SK-N-SH treated with all-trans-retinoic acid at 6 μM for 48 hours (cell line): ENCODE measurements around the gene DFFB.

Experiments used
- ATAC-seq: fragments of 200-7000 bp; cut with Tn5 transposase; 3 replicates; pipeline ENCODE4 v1.9.1; 2020; ENCODE audit warnings: mild to moderate bottlenecking, moderate library complexity
- ARNTL ChIP-seq: fragments of 450-650 bp; formaldehyde crosslinking; IDR thresholded peaks from 2 replicates; pipeline ENCODE4 v1.5.0; 2020; ENCODE audit warnings: low read depth, mild to moderate bottlenecking, moderate library complexity, borderline replicate concordance
- CSDC2 ChIP-seq: fragments of 250-450 bp; sonication (Bioruptor Pico); IDR thresholded peaks from 2 replicates; pipeline ENCODE4 v1.5.0; 2020; ENCODE audit warnings: mild to moderate bottlenecking, moderate library complexity
- ESRRG ChIP-seq: fragments of 250-450 bp; sonication (Bioruptor Pico); IDR thresholded peaks from 2 replicates; pipeline ENCODE4 v1.6.1; 2021; ENCODE audit warnings: mild to moderate bottlenecking
- GLIS3 ChIP-seq: fragments of 250-450 bp; sonication (Bioruptor Pico); IDR thresholded peaks from 2 replicates; pipeline ENCODE4 v1.5.0; 2020; ENCODE audit warnings: mild to moderate bottlenecking, moderate library complexity
- ISL1 ChIP-seq: fragments of 250-450 bp; sonication (Bioruptor Pico); IDR thresholded peaks from 2 replicates; pipeline ENCODE4 v2.1.2; 2022; ENCODE audit warnings: mild to moderate bottlenecking, moderate library complexity
- OSR1 ChIP-seq: fragments of 250-450 bp; sonication (Bioruptor Pico); IDR thresholded peaks from 2 replicates; pipeline ENCODE4 v1.8.0; 2022; ENCODE audit warnings: moderate library complexity, mild to moderate bottlenecking, inconsistent platforms
- SNAI2 ChIP-seq: fragments of 250-450 bp; sonication (Bioruptor Pico); IDR thresholded peaks from 2 replicates; pipeline ENCODE4 v1.5.0; 2020; ENCODE audit warnings: mild to moderate bottlenecking, moderate library complexity
- TCF4 ChIP-seq: fragments of 250-450 bp; sonication (Bioruptor Pico); IDR thresholded peaks from 2 replicates; pipeline ENCODE4 v1.8.0; 2021; ENCODE audit warnings: mild to moderate bottlenecking, moderate library complexity, borderline replicate concordance
- ZC3H10 ChIP-seq: fragments of 250-450 bp; sonication (Bioruptor Pico); IDR thresholded peaks from 2 replicates; pipeline ENCODE4 v1.5.1; 2021; ENCODE audit warnings: mild to moderate bottlenecking, moderate library complexity
- ZNF565 ChIP-seq: fragments of 450-650 bp; formaldehyde crosslinking; conservative IDR thresholded peaks from 2 replicates; pipeline ENCODE4 v1.5.0; 2020; ENCODE audit warnings: low read depth, mild to moderate bottlenecking, moderate library complexity
- ZNF70 ChIP-seq: fragments of 450-650 bp; formaldehyde crosslinking; IDR thresholded peaks from 2 replicates; pipeline ENCODE4 v1.5.0; 2020; ENCODE audit warnings: mild to moderate bottlenecking, moderate library complexity
- ZNF8 ChIP-seq: fragments of 450-650 bp; formaldehyde crosslinking; IDR thresholded peaks from 2 replicates; pipeline ENCODE4 v1.5.0; 2020; ENCODE audit warnings: mild to moderate bottlenecking, moderate library complexity
- TF ChIP-seq, protein P1 (sequence below): fragments of 250-450 bp; sonication (Bioruptor Pico); IDR thresholded peaks from 2 replicates; pipeline ENCODE4 v1.5.0; 2020; ENCODE audit warnings: mild to moderate bottlenecking, moderate library complexity
- TF ChIP-seq, protein P2 (sequence below): fragments of 250-450 bp; sonication (Bioruptor Pico); IDR thresholded peaks from 2 replicates; pipeline ENCODE4 v1.5.1; 2020; ENCODE audit warnings: low read depth, mild to moderate bottlenecking, moderate library complexity
- TF ChIP-seq, protein P3 (sequence below): fragments of 250-450 bp; sonication (Bioruptor Pico); IDR thresholded peaks from 2 replicates; pipeline ENCODE4 v1.5.1; 2021; ENCODE audit warnings: mild to moderate bottlenecking, moderate library complexity
- TF ChIP-seq, protein P4 (sequence below): fragments of 250-450 bp; sonication (Bioruptor Pico); IDR thresholded peaks from 2 replicates; pipeline ENCODE4 v1.8.0; 2021; ENCODE audit warnings: low read depth, mild to moderate bottlenecking, moderate library complexity, borderline replicate concordance
- TF ChIP-seq, protein P5 (sequence below): fragments of 250-450 bp; sonication (Bioruptor Pico); IDR thresholded peaks from 2 replicates; pipeline ENCODE4 v1.8.0; 2020; ENCODE audit warnings: mild to moderate bottlenecking, moderate library complexity, borderline replicate concordance

Gene DFFB

DNA sequence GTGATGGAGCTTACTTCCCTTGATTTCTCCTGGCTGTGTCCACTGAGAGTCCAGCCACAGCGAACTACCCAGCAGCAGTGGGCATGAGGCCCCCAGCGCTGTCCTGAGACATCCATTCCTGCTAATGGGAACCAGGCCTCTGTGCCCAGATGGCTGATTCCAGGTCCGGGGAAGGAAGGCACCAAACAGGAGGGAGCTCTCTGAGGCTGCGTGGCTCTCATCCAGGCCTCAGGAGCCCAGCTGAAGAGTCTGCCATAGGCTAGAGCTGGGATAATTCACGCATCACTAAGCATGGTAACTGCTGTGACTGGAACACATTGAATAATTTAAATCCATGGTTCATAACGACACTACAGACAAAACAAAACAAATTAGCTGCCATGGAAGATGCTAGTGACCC, 36.3 kb upstream of the DFFB start:
- peak; percentile 63; the same call in 2 of the 3 replicates for ATAC-seq
- TF ChIP-seq CSDC2 (CRISPR knock-in tag), result no peak
- TF ChIP-seq, protein P1, sequence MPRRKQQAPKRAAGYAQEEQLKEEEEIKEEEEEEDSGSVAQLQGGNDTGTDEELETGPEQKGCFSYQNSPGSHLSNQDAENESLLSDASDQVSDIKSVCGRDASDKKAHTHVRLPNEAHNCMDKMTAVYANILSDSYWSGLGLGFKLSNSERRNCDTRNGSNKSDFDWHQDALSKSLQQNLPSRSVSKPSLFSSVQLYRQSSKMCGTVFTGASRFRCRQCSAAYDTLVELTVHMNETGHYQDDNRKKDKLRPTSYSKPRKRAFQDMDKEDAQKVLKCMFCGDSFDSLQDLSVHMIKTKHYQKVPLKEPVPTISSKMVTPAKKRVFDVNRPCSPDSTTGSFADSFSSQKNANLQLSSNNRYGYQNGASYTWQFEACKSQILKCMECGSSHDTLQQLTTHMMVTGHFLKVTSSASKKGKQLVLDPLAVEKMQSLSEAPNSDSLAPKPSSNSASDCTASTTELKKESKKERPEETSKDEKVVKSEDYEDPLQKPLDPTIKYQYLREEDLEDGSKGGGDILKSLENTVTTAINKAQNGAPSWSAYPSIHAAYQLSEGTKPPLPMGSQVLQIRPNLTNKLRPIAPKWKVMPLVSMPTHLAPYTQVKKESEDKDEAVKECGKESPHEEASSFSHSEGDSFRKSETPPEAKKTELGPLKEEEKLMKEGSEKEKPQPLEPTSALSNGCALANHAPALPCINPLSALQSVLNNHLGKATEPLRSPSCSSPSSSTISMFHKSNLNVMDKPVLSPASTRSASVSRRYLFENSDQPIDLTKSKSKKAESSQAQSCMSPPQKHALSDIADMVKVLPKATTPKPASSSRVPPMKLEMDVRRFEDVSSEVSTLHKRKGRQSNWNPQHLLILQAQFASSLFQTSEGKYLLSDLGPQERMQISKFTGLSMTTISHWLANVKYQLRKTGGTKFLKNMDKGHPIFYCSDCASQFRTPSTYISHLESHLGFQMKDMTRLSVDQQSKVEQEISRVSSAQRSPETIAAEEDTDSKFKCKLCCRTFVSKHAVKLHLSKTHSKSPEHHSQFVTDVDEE (CRISPR knock-in tag), result peak; percentile 31; the same call in 1 of the 2 replicates
- peak; percentile 74 for TF ChIP-seq TCF4
- TF ChIP-seq ARNTL (CRISPR knock-in tag), result no peak
- TF ChIP-seq, all 23 proteins: peak for 2

DNA sequence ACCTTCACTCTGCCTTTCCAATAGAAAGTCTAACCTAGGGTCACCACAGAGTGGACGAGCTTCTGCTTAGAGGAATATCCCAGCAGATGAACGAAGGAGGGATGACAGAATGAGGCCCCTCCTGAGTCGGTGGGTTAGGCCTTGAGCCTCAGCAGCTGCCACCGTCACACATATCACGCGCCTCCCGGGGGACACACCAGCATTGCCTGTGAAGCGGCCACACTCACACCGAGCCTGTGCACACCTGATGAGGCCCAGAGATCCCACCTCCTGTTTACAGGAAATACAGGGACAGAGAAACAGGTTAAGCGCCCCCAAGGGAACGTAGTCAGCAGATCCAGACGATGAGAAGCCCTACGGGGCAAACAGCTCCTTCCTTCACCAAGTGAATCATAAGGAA, 35.8 kb upstream of the DFFB start:
- no peak for ATAC-seq
- TF ChIP-seq ISL1, result no peak

DNA sequence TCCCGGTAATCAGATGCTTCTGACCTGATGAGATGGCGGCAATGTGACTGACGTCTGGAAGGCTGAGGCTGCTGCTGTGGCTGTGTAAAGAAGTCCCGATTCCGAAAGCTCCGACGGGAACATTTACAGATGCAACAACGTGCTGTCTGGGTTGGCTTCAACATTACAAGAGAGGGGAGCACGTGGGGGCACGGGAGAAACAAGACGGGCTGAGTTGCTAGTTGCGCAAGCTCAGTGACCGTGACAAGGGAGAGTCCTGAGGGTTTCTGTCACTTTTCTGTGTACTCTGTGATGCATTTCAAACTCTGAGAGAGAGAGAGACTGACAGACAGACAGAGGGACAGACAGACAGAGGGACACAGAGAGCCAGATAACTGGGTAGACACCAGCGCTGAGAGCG, 35.4 kb upstream of the DFFB start:
- no peak for ATAC-seq
- TF ChIP-seq, protein P2, sequence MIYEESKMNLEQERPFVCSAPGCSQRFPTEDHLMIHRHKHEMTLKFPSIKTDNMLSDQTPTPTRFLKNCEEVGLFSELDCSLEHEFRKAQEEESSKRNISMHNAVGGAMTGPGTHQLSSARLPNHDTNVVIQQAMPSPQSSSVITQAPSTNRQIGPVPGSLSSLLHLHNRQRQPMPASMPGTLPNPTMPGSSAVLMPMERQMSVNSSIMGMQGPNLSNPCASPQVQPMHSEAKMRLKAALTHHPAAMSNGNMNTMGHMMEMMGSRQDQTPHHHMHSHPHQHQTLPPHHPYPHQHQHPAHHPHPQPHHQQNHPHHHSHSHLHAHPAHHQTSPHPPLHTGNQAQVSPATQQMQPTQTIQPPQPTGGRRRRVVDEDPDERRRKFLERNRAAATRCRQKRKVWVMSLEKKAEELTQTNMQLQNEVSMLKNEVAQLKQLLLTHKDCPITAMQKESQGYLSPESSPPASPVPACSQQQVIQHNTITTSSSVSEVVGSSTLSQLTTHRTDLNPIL (CRISPR knock-in tag), result no peak
- TF ChIP-seq, protein P3, sequence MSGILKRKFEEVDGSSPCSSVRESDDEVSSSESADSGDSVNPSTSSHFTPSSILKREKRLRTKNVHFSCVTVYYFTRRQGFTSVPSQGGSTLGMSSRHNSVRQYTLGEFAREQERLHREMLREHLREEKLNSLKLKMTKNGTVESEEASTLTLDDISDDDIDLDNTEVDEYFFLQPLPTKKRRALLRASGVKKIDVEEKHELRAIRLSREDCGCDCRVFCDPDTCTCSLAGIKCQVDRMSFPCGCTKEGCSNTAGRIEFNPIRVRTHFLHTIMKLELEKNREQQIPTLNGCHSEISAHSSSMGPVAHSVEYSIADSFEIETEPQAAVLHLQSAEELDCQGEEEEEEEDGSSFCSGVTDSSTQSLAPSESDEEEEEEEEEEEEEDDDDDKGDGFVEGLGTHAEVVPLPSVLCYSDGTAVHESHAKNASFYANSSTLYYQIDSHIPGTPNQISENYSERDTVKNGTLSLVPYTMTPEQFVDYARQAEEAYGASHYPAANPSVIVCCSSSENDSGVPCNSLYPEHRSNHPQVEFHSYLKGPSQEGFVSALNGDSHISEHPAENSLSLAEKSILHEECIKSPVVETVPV (CRISPR knock-in tag), result no peak
- TF ChIP-seq GLIS3 (CRISPR knock-in tag), result no peak
- TF ChIP-seq, protein P1 (CRISPR knock-in tag), result no peak
- no peak for TF ChIP-seq ZC3H10
- TF ChIP-seq ESRRG, result no peak
- TF ChIP-seq, all 23 proteins: peak for 0

DNA sequence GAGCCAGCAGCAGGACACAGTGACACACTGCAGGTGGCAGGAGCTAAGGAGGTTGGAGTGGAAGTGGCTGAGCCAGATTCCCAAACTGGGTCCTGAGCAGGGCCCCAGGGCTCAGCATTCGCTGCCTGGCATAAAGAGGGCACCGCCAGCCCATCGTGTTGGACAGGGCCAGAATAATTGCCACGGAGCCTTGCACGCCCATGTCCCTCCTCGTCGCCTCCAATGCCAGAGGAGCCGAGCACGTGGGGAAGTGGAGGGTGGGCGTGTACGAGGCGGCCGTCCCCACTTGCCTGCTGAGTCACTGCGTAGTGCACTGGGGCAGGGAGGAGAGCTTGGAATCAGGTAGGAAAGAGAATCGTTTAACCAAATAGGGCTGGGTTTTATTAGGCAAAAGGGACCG, 34.9 kb upstream of the DFFB start:
- ATAC-seq, result no peak

More for the DNA sequence above, 34.9 kb upstream of the DFFB start:
- no peak for TF ChIP-seq ARNTL (CRISPR knock-in tag)
- TF ChIP-seq, protein P4, sequence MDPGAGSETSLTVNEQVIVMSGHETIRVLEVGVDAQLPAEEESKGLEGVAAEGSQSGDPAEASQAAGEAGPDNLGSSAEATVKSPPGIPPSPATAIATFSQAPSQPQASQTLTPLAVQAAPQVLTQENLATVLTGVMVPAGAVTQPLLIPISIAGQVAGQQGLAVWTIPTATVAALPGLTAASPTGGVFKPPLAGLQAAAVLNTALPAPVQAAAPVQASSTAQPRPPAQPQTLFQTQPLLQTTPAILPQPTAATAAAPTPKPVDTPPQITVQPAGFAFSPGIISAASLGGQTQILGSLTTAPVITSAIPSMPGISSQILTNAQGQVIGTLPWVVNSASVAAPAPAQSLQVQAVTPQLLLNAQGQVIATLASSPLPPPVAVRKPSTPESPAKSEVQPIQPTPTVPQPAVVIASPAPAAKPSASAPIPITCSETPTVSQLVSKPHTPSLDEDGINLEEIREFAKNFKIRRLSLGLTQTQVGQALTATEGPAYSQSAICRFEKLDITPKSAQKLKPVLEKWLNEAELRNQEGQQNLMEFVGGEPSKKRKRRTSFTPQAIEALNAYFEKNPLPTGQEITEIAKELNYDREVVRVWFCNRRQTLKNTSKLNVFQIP, result no peak
- no peak for TF ChIP-seq SNAI2 (CRISPR knock-in tag)
- TF ChIP-seq ZNF8 (CRISPR knock-in tag), result no peak
- TF ChIP-seq, protein P3 (CRISPR knock-in tag), result no peak
- TF ChIP-seq ZNF70 (CRISPR knock-in tag), result no peak
- no peak for TF ChIP-seq GLIS3 (CRISPR knock-in tag)
- no peak for TF ChIP-seq OSR1
- no peak for TF ChIP-seq TCF4
- TF ChIP-seq CSDC2 (CRISPR knock-in tag), result no peak
- no peak for TF ChIP-seq ZNF565 (CRISPR knock-in tag)
- TF ChIP-seq, protein P5, sequence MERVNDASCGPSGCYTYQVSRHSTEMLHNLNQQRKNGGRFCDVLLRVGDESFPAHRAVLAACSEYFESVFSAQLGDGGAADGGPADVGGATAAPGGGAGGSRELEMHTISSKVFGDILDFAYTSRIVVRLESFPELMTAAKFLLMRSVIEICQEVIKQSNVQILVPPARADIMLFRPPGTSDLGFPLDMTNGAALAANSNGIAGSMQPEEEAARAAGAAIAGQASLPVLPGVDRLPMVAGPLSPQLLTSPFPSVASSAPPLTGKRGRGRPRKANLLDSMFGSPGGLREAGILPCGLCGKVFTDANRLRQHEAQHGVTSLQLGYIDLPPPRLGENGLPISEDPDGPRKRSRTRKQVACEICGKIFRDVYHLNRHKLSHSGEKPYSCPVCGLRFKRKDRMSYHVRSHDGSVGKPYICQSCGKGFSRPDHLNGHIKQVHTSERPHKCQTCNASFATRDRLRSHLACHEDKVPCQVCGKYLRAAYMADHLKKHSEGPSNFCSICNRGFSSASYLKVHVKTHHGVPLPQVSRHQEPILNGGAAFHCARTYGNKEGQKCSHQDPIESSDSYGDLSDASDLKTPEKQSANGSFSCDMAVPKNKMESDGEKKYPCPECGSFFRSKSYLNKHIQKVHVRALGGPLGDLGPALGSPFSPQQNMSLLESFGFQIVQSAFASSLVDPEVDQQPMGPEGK (CRISPR knock-in tag), result no peak
